LNCaP clone FGC (cell line): ENCODE results near the gene CCNO.

Experiments
- DNase-seq: peaks from one replicate; pipeline ENCODE4 v3.0.0-alpha.2; 2011; ENCODE audit warnings: low read depth
- H3K4me3 ChIP-seq: 2 replicates; pipeline ENCODE4 v1.5.1; 2011; ENCODE audit warnings: mild to moderate bottlenecking, low read depth, low read length, control low read depth
- TF ChIP-seq, protein P1 (sequence below): IDR thresholded peaks from 2 replicates; pipeline ENCODE4 v1.5.1; 2012; ENCODE audit warnings: mild to moderate bottlenecking; ENCODE audit not compliant: control insufficient read depth, insufficient read depth; ENCODE audit errors: extremely low read depth

CCNO gene

DNA sequence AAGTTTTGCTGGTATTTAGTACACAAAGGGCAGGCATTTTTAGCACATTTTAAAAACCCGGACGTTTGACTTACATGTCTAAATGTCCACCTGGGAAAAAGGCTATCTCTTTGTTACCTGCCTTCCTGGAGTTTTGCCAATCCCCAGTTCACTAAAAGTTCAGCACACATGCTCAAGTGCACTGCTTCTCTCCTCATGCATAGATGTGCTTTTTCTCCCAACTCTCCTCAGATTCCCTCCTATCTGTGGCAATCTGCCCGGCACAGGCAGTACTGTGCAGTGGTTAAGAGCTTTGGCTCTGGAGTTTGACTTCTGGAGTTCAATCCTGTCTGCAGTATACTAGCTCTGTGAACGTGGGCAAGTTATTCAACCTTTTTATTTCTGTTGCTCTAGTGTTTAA is 8.3 kb upstream of the CCNO start:
- peak; percentile 83 for DNase-seq
- no peak overlapping the region for H3K4me3 ChIP-seq
- TF ChIP-seq, protein P1, sequence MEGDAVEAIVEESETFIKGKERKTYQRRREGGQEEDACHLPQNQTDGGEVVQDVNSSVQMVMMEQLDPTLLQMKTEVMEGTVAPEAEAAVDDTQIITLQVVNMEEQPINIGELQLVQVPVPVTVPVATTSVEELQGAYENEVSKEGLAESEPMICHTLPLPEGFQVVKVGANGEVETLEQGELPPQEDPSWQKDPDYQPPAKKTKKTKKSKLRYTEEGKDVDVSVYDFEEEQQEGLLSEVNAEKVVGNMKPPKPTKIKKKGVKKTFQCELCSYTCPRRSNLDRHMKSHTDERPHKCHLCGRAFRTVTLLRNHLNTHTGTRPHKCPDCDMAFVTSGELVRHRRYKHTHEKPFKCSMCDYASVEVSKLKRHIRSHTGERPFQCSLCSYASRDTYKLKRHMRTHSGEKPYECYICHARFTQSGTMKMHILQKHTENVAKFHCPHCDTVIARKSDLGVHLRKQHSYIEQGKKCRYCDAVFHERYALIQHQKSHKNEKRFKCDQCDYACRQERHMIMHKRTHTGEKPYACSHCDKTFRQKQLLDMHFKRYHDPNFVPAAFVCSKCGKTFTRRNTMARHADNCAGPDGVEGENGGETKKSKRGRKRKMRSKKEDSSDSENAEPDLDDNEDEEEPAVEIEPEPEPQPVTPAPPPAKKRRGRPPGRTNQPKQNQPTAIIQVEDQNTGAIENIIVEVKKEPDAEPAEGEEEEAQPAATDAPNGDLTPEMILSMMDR, result no peak

DNA sequence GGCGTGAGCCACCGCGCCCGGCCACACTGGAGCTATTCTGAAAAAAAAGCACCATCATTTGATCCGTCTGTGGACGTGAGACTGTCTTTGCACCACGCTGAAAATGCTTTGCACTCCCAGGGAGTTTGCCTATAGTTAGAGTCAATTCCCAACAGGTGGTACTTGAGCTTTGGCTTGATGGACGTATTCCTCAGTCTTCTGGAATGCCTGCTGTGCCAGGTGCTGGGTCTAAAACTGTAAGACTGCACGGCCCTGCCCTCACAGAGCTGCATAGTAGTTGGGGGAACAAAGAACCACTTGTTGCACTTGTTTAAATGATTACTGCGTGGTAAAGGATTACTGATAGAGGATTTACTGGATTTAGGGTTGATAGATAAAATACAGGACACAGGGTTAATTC is 3.4 kb upstream of the CCNO start:
- no peak for DNase-seq
- H3K4me3 ChIP-seq, result no peak overlapping the region
- TF ChIP-seq, protein P1, result no peak

DNA sequence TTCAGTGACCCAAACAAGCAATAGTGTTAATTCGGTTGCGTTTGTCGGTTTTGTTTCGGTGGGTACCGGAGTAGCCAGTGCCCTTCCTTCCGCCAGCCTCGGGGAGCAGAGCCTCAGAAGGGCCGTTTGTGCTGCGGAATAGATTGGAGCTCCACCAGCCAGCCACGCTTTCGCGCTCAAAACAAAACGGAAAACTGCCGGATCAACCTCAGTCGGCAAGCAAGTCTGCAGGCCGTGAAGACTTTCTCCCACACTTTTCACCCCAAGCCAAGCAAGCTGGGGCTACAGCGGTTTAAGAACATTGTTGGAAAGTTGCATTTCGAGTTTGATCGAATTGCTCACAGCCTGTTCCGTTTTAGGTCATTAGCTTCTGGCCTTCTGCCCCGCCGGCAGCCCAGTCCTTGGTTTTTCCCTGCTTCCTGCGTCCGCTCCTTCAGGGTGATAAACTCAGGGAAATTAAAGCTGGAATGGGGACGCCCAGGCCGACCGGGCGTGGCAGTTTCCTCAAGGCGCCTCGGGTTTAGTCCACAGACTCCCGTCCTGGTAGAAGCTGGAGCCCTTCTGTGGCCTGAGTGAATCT is 803 bp upstream of the CCNO start:
- DNase-seq, result no peak
- TF ChIP-seq, protein P1, result no peak
- H3K4me3 ChIP-seq, result peak overlapping the region; percentile 45

DNA sequence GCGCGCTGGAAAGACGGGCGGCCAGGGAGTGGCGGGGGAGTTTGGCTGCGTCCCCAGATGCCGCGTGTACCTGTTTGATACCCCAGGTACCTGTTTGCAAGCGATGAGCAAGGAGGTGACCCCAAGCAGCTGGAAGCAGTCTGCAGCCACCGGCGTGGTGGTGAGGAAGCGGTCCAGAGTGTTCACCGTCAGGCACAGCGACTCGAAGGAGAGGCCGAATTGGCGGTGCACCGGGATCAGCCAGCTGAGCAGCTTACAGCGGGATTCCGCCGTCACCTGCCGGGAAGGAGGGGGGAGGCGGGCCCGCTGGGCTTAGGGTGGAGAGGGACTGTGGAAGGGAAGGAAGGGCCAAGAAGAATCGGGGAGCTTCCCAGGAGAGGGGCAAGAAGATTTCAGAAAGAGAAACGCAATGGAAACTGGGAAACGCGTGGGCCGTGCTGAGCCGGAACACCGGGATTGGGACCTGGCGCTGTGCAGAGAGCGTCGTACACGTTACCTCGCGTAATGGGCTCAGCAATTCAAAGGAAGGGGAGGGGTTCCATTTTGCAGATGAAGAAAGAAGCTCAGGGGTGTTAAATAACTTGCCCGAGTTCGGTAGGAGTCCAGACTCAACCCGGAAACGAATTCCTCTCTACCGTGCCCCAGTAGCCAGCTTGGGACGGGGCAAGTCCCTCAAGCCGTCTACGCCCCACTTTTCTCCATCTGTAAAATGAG is 980 bp downstream of the CCNO start:
- H3K4me3 ChIP-seq, result peak overlapping the region; percentile 45
- DNase-seq, result no peak
- TF ChIP-seq, protein P1, result no peak

DNA sequence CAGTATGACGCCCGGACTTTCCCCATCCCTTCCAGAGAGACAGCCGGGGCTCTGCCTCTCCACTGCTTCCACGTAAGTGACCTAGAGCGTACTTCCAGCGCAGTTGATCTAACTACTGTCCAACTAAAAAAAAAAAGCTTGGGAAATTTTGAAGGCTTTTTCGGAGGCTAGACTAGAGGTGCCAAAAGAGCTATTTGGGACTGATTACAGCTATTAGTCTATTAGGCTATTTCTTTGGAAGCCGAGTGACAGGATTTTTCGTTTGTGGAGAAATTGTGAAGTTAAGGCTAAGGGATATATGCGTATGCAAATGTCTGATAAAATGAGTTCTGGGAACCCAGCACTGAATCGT is 1.5 kb downstream of the CCNO start:
- H3K4me3 ChIP-seq, result no peak overlapping the region
- TF ChIP-seq, protein P1, result no peak
- no peak for DNase-seq

DNA sequence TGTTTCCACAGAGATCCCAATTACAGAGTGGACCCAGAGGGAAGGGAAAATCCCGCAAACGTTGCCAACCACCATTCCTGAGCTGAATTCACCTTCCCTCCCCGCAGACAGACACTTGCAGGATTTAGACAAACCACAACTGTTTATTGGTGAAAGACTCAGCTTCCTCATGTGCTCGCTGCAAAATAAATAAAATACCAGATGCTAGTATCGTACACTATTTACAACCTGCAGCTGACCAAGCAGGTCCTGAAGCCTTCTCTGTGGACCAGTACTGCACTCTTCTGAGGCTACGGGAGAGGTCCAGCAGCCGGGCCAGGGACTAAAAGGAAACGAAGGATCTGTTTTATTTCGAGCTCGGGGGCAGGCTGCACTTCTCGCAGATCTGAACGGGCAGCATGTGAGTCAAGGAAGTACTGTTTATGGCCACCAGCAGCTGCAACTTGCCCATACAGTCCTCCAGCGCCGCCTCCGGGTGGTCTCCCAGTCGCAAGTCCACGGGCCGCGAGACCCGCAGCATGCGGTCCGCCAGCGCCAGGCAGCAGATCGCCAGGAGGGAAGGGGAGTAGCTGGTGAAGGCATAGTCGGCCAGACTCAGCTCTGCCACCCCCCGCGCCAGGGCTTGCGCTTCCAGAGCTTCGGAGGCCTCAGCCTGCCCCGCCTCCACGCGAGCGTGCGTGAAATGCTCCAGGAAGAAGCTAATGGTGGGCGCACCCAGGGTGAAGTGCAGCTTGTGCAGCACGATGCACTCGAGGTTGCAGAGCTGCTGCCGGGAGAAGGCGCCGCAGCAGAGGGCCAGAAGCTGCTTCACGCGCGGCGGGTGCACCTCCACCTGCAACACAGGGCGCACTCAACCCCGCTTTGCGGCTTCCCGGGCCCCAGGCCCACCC is 2.1 kb downstream of the CCNO start:
- no peak for DNase-seq
- peak overlapping the region; percentile 15 for H3K4me3 ChIP-seq

More for the DNA sequence above, 2.1 kb downstream of the CCNO start:
- TF ChIP-seq, protein P1, result 0 out of 2 replicates have a peak, but pooled peaks have one; percentile 1
